HG02798 (cell line): ENCODE data around the gene HSP90AA1.

Experiments used
- ATAC-seq: cut with Tn5 transposase; IDR thresholded peaks from one replicate; pipeline ENCODE4 v1.9.1; 2021; ENCODE audit warnings: mild to moderate bottlenecking; ENCODE audit not compliant: unreplicated experiment, poor library complexity

HSP90AA1 gene

DNA sequence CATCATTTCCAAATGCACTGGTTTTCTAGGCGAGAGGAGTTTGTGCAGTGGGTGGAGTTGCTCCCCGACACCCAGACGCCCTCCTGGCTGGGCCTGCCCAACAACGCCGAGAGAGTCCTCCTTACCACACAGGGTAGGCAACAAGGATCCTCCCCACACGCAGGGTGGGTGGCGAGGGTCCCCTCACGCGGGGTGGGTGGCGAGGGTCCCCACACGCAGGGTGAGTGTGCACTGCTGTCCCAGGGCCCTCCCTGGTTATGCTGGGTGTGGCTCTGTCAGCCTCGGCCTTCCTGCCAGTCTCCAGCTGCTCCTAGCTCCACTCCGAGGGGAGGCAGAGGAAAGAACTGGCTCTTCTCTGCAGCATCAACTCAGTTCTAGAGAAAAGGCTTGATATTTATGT, 42.3 kb downstream of the HSP90AA1 start:
- no peak for ATAC-seq

DNA sequence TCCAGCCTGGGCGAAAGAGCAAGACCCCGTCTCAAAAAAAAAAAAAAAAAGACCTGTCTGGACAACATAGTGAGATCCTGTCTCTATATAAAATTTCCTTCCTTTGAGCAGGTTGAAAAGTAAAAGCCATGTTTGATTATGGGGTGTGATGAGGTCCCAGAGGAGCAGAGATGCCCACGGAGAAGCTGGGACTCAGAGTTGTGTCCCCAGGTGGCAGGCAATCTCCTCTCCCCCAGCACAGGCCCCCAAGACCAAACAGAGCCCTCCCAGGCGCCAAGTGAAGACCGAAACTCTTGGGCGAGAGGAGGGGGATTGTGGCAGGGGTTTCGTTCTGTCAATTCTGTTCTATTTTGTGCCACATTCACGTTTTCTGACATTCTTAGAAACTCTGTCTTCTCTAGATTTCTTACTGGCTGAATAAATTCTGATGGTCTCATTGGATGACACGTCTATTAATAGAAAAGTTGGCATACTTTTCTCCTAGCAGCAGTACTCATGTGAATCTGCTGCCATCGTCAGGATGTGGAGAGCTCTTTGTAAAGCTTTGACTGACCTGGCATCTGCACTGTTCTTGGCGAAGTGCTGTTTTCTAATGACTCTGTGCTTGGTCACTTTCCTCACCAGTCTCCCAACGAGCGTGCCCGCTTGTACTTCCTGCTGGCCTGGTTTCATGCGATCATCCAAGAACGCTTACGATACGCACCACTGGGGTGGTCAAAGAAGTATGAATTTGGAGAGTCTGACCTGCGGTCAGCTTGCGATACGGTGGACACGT, 43.4 kb downstream of the HSP90AA1 start:
- no peak for ATAC-seq

DNA sequence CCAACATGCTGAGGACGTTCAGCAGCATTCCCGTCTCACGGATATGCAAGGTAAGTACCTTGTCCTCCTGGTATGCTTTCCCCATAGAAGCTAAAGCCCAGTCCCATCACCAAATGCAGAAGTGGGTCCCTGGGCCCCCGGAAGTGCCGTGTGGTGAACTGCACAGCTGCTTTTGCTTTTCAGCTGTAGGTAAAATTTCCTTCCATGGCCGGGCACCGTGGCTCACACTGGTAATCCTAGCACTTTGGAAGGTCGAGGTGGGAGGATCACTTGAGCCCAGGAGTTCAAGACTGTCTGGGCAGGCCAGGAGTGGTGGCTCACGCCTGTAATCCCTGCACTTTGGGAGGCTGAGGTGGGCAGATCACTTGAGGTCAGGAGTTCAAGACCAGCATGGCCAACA, 44.1 kb downstream of the HSP90AA1 start:
- no peak for ATAC-seq

DNA sequence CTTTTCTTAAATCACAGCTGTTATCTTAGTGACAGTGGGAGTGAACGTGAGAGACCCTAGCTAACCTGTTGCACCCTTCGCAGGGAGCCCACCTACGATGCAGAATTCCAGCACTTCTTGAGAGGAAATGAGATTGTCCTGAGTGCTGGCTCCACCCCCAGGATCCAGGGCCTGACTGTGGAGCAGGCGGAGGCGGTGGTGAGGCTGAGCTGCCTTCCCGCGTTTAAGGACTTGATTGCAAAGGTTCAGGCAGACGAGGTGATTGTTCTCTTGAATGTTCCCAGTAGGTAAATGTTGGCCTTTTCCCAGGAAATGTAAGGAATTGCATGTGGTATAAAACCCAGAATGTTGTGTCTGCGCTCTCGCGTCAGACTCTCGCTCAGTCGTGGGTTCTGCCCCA, 46.7 kb downstream of the HSP90AA1 start:
- no peak for ATAC-seq

DNA sequence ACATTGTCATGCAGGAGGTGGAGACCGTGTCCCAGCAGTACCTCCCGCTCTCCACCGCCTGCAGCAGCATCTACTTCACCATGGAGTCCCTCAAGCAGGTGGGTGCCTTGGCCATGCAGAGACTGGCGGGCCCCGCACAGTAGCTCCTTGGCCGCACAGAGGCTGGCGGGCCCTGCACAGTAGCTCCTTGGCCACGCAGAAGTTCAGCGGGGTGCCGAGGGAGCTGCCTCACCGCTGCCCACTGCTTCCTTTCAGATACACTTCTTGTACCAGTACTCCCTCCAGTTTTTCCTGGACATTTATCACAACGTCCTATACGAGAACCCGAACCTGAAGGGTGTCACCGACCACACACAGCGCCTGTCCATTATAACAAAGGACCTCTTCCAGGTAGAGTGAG, 47.7 kb downstream of the HSP90AA1 start:
- ATAC-seq = no peak

DNA sequence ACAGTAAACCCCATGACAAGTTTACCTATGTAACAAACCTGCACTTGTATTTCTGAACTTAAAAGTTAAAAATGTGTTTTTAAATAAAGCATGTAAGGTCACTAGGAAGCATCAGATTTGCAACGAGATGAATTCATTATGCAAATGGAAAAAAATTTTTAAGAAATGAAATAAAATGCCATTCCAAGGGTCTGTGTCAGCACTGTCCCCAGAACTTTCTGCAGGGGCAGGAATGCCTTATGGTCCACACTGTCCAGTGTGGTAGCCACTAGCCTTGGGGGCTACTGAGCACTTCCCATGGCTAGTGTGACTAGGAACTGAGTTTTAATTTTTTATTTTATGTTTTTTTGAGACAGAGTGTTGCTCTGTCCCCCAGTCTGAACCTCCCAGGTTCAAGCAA, 49.2 kb downstream of the HSP90AA1 start:
- ATAC-seq = no peak

DNA sequence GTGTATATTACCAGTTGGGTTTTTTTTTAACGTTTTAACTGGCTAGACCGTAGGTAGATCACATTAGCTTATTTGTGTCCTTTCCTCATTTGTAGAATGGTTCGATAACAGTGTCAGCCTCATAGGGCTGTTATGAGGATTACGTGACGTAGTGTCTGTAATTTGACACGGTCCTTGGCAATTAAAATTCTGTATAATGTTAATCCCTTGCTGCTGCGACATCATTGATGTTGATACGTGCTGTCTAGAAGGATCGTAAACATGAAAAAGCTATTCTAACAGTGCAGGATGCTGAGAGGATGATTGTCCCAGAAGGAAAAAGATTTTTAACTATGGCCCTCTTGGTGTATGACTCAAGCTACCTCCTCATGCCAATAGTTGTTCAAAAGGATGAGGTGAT, 50.9 kb downstream of the HSP90AA1 start:
- no peak for ATAC-seq

DNA sequence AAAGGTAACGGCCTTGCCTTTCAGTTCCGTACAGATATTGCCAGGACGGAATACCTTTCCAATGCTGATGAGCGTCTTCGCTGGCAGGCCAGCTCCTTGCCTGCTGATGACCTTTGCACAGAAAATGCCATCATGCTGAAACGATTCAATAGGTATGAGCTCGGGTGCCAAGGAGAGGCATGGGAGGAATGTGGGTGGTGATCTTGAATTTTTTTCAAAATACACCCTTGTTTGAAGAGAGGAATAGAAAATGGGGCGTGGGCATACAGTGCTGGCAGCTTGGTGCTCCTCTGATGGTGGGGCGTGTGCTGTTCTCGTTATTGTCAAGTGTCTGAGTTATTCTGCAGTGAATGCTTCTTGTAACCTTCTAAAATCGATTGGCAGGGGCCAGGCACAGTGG, 52.5 kb downstream of the HSP90AA1 start:
- no peak for ATAC-seq

DNA sequence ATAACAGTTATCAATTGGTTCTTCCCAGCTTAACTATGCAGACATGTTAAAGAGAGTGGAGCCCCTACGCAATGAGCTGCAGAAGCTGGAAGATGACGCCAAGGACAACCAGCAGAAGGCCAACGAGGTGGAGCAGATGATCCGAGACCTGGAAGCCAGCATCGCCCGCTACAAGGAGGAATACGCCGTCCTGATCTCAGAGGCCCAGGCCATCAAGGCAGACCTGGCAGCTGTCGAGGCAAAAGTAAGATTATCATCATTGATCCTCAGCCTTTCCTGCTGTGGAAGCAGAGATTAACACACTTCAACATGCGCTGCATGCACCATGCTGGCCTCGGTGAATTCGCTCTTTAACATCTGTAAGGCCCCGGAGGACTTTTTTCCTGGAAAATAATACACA, 53.6 kb downstream of the HSP90AA1 start:
- ATAC-seq = no peak
